C4-2B (cell line): ENCODE results near the gene KRT71.

Source experiments
- ZFX ChIP-seq: fragments of 450-650 bp; IDR thresholded peaks from 2 replicates; pipeline ENCODE4 v1.6.1; 2017
- TF ChIP-seq, protein P1 (sequence below): fragments of 450-650 bp; conservative IDR thresholded peaks from 2 replicates; pipeline ENCODE4 v1.5.1; 2017; ENCODE audit warnings: mild to moderate bottlenecking

DNA sequence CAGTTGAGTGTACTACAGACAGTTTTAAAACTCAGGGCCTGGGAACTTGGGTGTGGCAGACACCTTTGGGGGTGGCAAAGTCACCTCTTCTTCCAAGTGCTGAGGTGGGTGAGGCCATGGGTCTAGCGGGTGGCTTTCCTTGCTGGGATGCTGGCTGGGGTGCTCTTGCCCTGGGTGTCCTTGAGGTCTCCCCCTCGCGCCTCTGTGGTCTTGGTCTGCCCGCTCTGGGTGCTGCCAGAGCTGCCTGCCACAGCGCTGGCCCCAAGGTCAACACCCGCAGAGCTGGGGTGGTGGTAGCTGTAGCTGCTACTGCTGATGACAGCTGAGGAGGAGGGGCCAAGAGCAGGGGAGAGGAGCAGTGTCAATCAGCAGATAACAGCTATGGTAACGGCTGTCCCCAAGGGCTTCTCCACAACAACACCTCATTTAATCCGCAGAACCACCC is 13.9 kb upstream of the KRT71 start:
- TF ChIP-seq, protein P1, sequence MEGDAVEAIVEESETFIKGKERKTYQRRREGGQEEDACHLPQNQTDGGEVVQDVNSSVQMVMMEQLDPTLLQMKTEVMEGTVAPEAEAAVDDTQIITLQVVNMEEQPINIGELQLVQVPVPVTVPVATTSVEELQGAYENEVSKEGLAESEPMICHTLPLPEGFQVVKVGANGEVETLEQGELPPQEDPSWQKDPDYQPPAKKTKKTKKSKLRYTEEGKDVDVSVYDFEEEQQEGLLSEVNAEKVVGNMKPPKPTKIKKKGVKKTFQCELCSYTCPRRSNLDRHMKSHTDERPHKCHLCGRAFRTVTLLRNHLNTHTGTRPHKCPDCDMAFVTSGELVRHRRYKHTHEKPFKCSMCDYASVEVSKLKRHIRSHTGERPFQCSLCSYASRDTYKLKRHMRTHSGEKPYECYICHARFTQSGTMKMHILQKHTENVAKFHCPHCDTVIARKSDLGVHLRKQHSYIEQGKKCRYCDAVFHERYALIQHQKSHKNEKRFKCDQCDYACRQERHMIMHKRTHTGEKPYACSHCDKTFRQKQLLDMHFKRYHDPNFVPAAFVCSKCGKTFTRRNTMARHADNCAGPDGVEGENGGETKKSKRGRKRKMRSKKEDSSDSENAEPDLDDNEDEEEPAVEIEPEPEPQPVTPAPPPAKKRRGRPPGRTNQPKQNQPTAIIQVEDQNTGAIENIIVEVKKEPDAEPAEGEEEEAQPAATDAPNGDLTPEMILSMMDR = no peak
- no peak for TF ChIP-seq ZFX
